NCI-H446 (cell line): ENCODE measurements around the gene SON.
"Not testable (repeated sequence)": the region's sequence is repeated elsewhere in the genome, so short reads cannot be mapped to it uniquely, and the experiment has no call there.

Experiments used
- DNase-seq, 2 experiments: peaks; one replicate each; lab custom pipeline; 2025; lab: John Stamatoyannopoulos, UW

SON gene

DNA sequence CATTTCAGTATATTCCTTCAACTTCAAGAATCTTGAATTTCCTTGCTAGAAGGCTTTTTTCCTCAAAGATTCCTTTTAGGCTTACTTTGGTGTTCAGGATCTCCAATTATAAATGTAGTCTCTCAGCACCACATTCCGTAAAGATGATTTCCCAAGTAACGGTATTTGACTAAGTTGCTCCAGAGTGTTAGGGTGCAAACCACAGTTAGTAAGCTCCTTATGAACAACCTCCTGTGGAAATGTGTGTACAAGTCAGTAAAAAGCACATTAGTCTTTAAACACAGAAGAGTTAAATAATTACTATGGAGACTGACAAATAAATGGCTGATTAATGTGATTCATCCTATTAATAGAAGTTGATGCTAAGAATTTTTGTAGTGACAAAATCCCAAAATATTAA, 35.4 kb downstream of the SON start:
- DNase-seq, result no peak

DNA sequence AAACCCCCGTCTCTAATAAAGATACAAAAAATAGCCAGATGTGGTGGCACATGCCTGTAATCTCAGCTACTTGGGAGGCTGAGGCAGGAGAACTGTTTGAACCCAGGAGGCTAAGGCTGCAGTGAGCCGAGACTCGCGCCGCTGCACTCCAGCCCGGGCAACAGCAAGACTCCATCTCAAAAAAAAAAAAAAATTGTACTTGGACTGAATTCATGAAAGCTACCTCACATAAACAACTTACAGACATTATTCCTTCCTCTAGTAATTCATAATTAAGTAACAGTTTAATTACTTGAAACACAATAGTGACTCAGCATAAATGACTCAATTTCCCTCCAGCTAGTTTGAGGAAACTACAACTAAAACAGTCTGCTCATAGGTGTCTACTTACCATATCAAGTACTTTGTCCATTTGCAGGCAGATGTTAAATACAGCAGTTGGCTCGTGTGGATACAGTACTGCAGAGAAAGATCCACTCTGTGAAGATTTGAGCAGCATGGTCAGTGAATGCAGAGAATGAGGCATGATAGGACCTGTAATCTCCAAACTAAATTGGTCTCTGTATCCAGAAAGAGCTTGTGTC, 36.2 kb downstream of the SON start:
- no peak for DNase-seq

DNA sequence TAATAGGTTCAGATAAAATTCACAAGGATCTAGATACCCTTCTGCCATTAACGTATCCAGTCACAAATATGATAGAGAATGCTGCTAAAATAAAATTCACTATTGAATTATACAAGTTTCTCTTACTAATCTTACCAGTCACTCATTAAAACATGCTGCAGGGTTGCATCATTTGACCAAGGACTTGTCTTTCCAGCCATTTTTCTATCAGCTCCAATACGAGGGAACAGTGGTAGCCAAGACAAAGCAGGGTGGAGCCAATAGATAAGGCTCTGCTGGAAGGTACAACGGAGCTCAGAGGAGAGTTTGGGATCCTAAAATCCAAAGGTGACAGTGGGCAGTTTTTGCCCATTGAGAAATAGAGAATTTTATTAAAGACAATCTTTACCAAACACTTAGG, 41.6 kb downstream of the SON start:
- DNase-seq, result no peak

DNA sequence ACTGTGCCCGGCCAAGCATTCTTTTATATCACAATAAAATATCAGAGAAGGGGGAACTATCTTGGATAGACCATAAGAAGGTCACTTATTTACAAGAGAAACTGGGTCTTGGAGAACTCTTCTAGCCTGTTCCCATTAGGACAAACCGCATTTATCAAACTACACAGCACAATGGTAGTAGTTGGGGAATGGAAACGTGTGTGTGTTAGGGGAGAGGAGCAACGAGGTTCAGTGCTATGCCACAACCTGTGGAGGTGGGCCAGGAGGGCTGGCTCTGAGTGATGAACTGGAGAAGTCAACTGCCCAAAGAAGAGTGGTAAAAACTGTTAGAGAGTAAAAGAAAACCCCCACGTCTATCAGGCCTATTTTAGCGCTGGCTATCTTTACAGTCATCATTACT, 44.1 kb downstream of the SON start:
- no peak for DNase-seq

DNA sequence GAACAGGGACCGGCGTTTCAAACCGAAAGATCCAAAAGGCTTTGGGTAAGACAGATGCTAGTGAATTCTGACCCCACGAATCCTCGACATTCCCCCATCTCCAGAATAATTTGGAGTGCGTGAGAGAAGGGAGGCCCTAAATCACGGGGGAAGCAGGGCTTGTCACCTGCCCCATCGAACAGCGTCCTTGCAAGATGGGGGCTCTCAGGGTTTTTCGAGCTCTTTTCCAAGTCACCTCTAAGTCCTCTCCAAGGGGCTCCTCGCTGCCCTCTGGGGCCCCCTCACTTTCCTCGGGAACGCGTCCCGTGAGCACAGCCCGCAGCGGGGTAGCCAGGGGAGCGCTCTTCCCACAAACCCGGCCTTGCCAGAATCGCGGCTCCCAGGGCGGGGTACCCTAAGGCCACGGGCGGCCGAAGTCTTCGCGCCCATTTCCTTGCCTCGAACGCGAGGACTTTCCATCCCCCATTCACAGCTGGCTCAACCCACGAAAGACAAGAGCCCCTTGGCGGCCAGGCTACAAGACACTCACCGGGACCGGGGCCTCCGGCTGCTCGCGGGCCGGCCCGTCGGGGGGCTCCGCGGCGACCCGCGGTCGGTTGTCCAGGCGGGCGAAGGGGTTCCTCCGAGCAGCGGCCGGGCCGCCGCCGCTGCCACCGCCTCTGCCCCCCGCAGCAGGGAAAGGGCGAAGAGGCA, 45.1 kb downstream of the SON start:
- DNase-seq, result peak in 1 of 2 experiments; percentile 42

DNA sequence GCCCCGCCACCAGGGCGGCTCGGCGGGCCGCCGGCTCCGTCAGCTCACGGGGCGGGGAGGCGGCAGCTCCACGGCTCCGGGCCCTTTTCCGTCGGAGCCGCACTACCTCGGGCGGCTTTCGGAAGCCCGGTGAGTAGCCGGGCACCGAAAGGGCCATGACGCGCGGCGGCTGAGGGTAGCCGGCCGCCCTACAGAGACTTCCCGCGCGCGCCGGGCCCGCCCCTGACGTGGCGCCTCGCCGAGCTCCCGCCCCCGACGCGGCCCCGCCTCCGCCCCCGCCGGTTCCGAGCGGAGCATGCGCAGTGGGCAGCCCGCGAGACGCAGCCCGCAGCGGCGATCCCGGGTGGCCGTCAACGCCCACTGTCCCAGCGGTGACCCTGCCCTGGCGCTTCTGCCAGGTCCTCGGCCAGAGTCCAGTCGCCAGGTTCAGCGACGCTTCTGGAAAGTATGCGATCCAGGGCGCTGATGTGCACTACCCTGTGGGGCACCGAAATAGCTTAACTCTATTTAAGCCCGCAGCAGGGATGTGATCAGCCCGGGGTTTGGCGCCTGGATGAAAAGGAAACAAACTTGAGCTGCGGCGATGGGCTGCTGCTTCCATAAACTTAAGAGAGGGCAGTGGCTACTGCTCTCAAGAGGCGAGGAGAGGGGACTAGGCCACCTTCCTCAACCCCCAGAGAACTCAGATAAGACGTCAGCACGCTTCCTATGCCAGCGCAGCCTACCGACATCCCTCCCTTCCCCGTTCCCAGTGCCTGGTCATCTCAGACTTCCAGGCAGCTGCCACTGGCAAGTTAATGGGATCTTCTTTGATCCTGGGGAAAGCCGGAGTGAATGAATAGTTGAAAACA, 45.9 kb downstream of the SON start, which contains the start of gene DONSON:
Gene DONSON, minus strand, starts transcription at position 200 of the 851 bp plus-strand sequence. Its CDS starts 43 bp downstream, at position 157.
- DNase-seq, result peak; percentile 31 to 91

DNA sequence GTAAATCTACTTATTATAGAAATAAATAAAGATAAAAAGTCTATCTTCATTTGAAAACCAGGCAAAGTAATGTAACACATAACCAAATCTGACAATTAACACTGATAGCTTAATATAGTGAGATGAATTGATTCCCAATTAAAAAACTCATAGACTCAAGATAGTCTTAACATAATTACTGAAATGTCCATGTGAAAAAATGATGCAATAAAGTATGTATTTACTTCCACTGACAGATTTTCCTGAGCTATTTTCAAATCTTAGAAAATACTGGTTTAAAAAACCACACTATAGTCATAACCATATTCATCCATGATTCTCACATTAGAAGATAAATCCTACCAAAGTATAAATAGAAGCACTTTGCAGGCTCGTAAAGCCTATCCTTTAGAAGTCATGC, 55.2 kb downstream of the SON start:
- DNase-seq, result no peak

- no peak for DNase-seq
These were observed 65.7 kb downstream of the SON start for GRCh38 chr21:33608559-33608958.

- DNase-seq, result no peak
These were observed 68.3 kb downstream of the SON start for GRCh38 chr21:33611006-33611744.

DNA sequence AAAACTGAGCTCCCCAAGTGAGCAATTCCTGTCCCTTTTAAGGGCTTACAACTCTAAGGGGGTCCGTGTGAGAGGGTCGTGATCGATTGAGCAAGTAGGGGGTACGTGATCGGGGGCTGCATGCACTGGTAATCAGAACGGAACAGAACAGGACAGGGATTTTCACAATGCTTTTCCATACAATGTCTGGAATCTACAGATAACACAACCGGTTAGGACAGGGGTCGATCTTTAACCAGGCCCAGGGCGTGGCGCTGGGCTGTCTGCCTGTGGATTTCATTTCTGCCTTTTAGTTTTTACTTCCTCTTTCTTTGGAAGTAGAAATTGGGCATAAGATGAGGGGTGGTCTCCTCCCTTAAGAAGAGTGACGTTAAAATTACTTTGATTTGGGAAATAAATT, 74.7 kb downstream of the SON start:
- not testable (repeated sequence) for DNase-seq

DNA sequence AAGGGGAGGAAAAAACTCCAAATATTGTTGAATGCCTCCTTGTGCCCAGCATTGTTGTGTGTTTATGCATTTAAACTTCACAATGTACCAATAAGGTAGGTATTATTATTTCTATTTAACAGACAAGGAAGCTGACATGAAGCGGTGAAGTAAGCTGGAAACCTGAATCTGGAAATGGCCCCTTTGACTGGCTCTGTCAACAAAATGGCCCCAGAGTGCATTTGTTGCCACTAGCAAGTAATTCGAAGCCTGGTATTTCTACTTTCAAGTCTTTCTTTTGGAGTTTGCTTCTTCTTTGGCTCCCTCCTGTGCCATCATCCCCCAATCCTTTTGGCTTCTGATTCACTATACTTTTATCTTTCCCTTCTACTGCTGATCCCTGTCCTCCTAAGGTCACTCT, 75.6 kb downstream of the SON start:
- no peak for DNase-seq

DNA sequence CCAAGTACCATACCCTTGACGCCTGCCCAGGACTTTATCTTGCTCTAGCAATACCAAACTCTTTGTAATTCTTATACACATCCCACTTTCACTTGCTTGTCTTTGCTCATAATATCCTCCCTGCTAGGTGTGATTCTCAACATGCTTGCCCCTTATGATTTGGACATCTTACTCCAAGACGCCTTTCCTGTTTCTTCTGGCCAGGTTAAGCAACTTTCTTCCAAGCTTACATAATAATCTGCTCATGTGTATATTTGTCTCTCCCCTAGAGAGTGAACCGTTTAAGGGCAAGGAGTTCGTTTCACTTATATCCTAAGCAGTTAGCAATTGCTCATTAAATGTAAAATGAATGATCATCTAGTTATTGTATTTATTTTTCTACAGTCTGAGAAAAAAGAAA, 76.9 kb downstream of the SON start:
- DNase-seq, result no peak

DNA sequence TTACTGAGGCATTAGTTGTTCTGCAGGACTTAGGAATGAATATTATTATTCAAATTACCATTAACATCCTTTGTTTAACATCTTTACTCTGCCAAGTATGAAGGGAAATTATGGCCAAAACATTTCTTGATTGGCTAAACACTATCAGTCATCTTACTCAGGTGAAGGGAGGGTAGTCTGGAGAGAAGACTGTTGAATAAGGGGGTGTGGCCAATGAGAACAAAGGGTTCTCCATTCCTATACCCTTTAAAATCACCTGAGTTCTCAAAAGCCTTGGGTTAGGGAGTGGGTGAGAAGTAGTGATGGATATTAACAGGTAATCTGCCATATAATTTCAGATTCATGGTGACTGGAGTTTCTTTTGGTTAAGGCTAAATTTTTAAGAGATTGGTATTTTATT, 79.4 kb downstream of the SON start:
- no peak for DNase-seq

- DNase-seq, result not testable (repeated sequence)
These were observed 83.3 kb downstream of the SON start for GRCh38 chr21:33626151-33626550.
